SH-SY5Y (cell line): ENCODE measurements around the gene NOL4.

Experiments used
- GATA2 ChIP-seq: IDR thresholded peaks from 2 replicates; pipeline ENCODE4 v1.6.1; 2011; ENCODE audit warnings: mild to moderate bottlenecking, low read depth, low read length
- GATA3 ChIP-seq: IDR thresholded peaks from 2 replicates; pipeline ENCODE4 v1.6.1; 2011; ENCODE audit warnings: low read depth, mild to moderate bottlenecking, low read length, moderate library complexity

DNA sequence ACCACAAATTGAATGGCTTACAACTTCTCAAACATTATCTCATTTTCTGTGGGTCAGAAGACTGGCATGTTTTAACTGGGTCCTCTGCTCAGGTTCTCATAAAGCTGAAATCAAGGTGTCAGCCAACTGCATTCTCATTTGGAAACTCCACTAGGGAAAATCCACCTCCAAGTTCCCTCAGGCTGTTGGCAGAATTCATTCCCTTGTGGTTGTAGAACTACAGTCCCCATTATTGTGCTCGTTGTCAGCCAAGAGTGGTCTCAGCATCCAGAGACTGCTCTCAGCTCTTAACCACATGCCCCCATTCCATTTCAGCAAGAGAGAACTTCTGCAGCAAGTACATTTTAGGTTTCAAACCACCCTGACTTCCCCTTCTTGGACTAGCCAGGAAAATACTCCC is 12.2 kb downstream of the NOL4 start:
- no peak for TF ChIP-seq GATA2
- no peak for TF ChIP-seq GATA3
